GM06990 (cell line): Measurements from ENCODE around the gene GGT5.

Experiments
- DNase-seq: peaks from one replicate; pipeline ENCODE4 v3.0.0-alpha.2; 2011; ENCODE audit not compliant: insufficient read length; ENCODE audit errors: extremely low read depth
- H3K27me3 ChIP-seq: replicated peaks from 2 replicates; pipeline ENCODE4 v1.6.0; 2011; ENCODE audit warnings: low read length; ENCODE audit not compliant: control insufficient read depth, insufficient read depth
- H3K36me3 ChIP-seq: 2 replicates; pipeline ENCODE4 v1.5.1; 2011; ENCODE audit warnings: low read length; ENCODE audit not compliant: control insufficient read depth, insufficient read depth
- H3K4me3 ChIP-seq: replicated peaks from 2 replicates; pipeline ENCODE4 v1.5.1; 2011; ENCODE audit warnings: low read depth, mild to moderate bottlenecking, control low read depth, low read length
- CTCF ChIP-seq: IDR thresholded peaks from 2 replicates; pipeline ENCODE4 v1.5.1; 2011; ENCODE audit warnings: low read length, control low read depth, mild to moderate bottlenecking, inconsistent platforms; ENCODE audit not compliant: insufficient read depth, poor library complexity, severe bottlenecking

Gene GGT5

GRCh38 chr22:24181996-24182899 is 62.6 kb downstream of the GGT5 start:
- no peaks in the 10 kb centered on the region for H3K27me3 ChIP-seq
- TF ChIP-seq CTCF = peak; percentile 8
- no peak overlapping the region for H3K4me3 ChIP-seq
- no peak for DNase-seq
- H3K36me3 ChIP-seq = peaks cover 6% of the 10 kb centered on the region

GRCh38 chr22:24181088-24181995 is 63.5 kb downstream of the GGT5 start, which contains the start of gene SUSD2:
Gene SUSD2 (plus strand): TSS chr22:24181487. CDS start chr22:24181520, 33 bp downstream.
- DNase-seq = no peak
- TF ChIP-seq CTCF = no peak
- Histone ChIP-seq H3K27me3 (no peaks in the 10 kb centered on the region), H3K36me3 (peaks cover 10% of the 10 kb centered on the region), H3K4me3 (no peak within 1 kb of the TSS)

- no peak for TF ChIP-seq CTCF
- Histone ChIP-seq H3K4me3 (no peak overlapping the region), H3K36me3 (peaks cover 17% of the 10 kb centered on the region), H3K27me3 (no peaks in the 10 kb centered on the region)
- no peak for DNase-seq
Measured at GRCh38 chr22:24180316-24181087, 64.4 kb downstream of the GGT5 start.

GRCh38 chr22:24179478-24180210 is 65.2 kb downstream of the GGT5 start:
- no peak for TF ChIP-seq CTCF
- Histone ChIP-seq H3K4me3 (no peak overlapping the region), H3K36me3 (peaks cover 19% of the 10 kb centered on the region), H3K27me3 (no peaks in the 10 kb centered on the region)
- DNase-seq = no peak
